H1 (cell line): ENCODE results near the gene BAG1. TPM values are rescaled to one million over a fixed set of nuclear protein-coding genes. Genes with fewer than 3 reads are reported as not detected.

Experiments
- BCL11A ChIP-seq, 2 experiments: IDR thresholded peaks; one replicate each; pipeline ENCODE4 v1.6.1; 2011; ENCODE audit warnings: low read depth in 2 of 2, low read length in 2 of 2, mild to moderate bottlenecking in 2 of 2
- CEBPB ChIP-seq: IDR thresholded peaks from 2 replicates; pipeline ENCODE4 v1.6.1; 2012; ENCODE audit warnings: low read depth, low read length
- CHD1 ChIP-seq: IDR thresholded peaks from 2 replicates; pipeline ENCODE4 v1.6.1; 2012; ENCODE audit warnings: low read depth, low read length, improper control_type of control experiment
- CHD2 ChIP-seq: IDR thresholded peaks from 2 replicates; pipeline ENCODE4 v1.6.1; 2012; ENCODE audit warnings: low read length, improper control_type of control experiment
- CREB1 ChIP-seq: IDR thresholded peaks from 2 replicates; pipeline ENCODE4 v1.6.1; 2012; ENCODE audit warnings: inconsistent platforms
- CTBP2 ChIP-seq: IDR thresholded peaks from 2 replicates; pipeline ENCODE4 v1.7.0; 2011; ENCODE audit warnings: borderline replicate concordance, mild to moderate bottlenecking, moderate library complexity, mixed read lengths, low read length; ENCODE audit not compliant: insufficient read depth, insufficient read length
- CTCF ChIP-seq, 3 experiments: IDR thresholded peaks; 1 replicate in 2 of 3; 2 replicates in 1 of 3; pipeline versions ENCODE4 v1.5.1 to v1.6.1; 2011; ENCODE audit warnings: low read length in 3 of 3, mild to moderate bottlenecking in 3 of 3, inconsistent platforms in 2 of 3, low read depth in 1 of 3, moderate library complexity in 1 of 3; ENCODE audit not compliant: insufficient read depth in 1 of 3; ENCODE audit errors: control extremely low read depth in 1 of 3
- EGR1 ChIP-seq: IDR thresholded peaks from 2 replicates; pipeline ENCODE4 v1.6.1; 2011; ENCODE audit warnings: low read depth, low read length, borderline replicate concordance
- HDAC2 ChIP-seq, 2 experiments: fragments of 300-600 bp in 1 of 2; sonication (generic) in 1 of 2; IDR thresholded peaks; 2 replicates each; pipeline ENCODE4 v1.6.1; 2011 to 2012; ENCODE audit warnings: low read depth in 2 of 2, low read length in 2 of 2, mild to moderate bottlenecking in 2 of 2, moderate library complexity in 2 of 2, borderline replicate concordance in 1 of 2, inconsistent platforms in 1 of 2
- KDM1A ChIP-seq: fragments of 200-600, 300-600 bp; sonication (generic); IDR thresholded peaks from 2 replicates; pipeline ENCODE4 v1.7.1; 2016; ENCODE audit warnings: mild to moderate bottlenecking, low read length, borderline replicate concordance
- MAFK ChIP-seq: IDR thresholded peaks from 2 replicates; pipeline ENCODE4 v1.6.1; 2012; ENCODE audit warnings: low read depth, mild to moderate bottlenecking, improper control_type of control experiment, low read length
- PHF8 ChIP-seq: fragments of 200-600 bp; sonication (generic); conservative IDR thresholded peaks from 2 replicates; pipeline ENCODE4 v1.7.1; 2012; ENCODE audit warnings: low read depth, mild to moderate bottlenecking, inconsistent platforms, low read length, moderate library complexity
- POLR2AphosphoS5 ChIP-seq: IDR thresholded peaks from 2 replicates; pipeline ENCODE4 v1.6.1; 2011; ENCODE audit warnings: low read depth, low read length
- POU5F1 ChIP-seq: IDR thresholded peaks from 2 replicates; pipeline ENCODE4 v1.6.1; 2011; ENCODE audit warnings: low read depth, mild to moderate bottlenecking, low read length, moderate library complexity
- RNF2 ChIP-seq: fragments of 200-900, 300-1000 bp; sonication (generic); IDR thresholded peaks from 2 replicates; pipeline ENCODE4 v1.7.1; 2016; ENCODE audit warnings: borderline replicate concordance, low read depth, mild to moderate bottlenecking, antibody characterized with exemption, low read length; ENCODE audit not compliant: poor library complexity, severe bottlenecking; ENCODE audit errors: missing control alignments
- SAP30 ChIP-seq: fragments of 300-600 bp; sonication (generic); IDR thresholded peaks from 2 replicates; pipeline ENCODE4 v1.7.1; 2012; ENCODE audit warnings: low read length, moderate library complexity, mild to moderate bottlenecking, inconsistent platforms; ENCODE audit not compliant: insufficient read depth, insufficient replicate concordance
- SIN3A ChIP-seq, 2 experiments: IDR thresholded peaks in 1 of 2; conservative IDR thresholded peaks in 1 of 2; 2 replicates each; pipeline ENCODE4 v1.6.1; 2011 to 2012; ENCODE audit warnings: low read length in 2 of 2, improper control_type of control experiment in 1 of 2, low read depth in 1 of 2, mild to moderate bottlenecking in 1 of 2
- SIX5 ChIP-seq: IDR thresholded peaks from 2 replicates; pipeline ENCODE4 v1.6.1; 2011; ENCODE audit warnings: mild to moderate bottlenecking, low read depth, low read length
- SP1 ChIP-seq: IDR thresholded peaks from 2 replicates; pipeline ENCODE4 v1.6.1; 2011; ENCODE audit warnings: low read depth, low read length
- YY1 ChIP-seq: IDR thresholded peaks from 2 replicates; pipeline ENCODE4 v1.6.1; 2011; ENCODE audit warnings: low read depth, mild to moderate bottlenecking, low read length
- polyA plus RNA-seq, 7 experiments: library from polyadenylated mRNA; depleted of rRNA in 3 of 7; stranded (reverse) in 5 of 7; unstranded in 2 of 7; fragments of >200 nt in 5 of 7; fragments of 200-250 nt in 2 of 7; gene quantifications; 1 replicate in 5 of 7; 2 replicates in 1 of 7; 4 replicates in 1 of 7; pipeline versions ENCODE4 v1.2.1 to v1.2.3, GENCODE V29; 2011 to 2013; ENCODE audit warnings: missing spikeins in 2 of 7, mixed read lengths in 2 of 7
- total RNA-seq: library from RNA; stranded (reverse); fragmentation: NEBNext Ultra II Directional; extraction: Animal tissue kit (Norgen Biotek cat#: 25700); gene quantifications from 2 replicates; pipeline ENCODE4 v1.2.1, GENCODE V29; 2021
- TF ChIP-seq, protein P1 (sequence below): IDR thresholded peaks from 2 replicates; pipeline ENCODE4 v1.6.1; 2012; ENCODE audit warnings: inconsistent platforms

The BAG1 gene
- total and polyA plus RNA-seq, 2 of the 8 experiments (the other 6 are each of a cell fraction or from before 2014, with no cell fraction given), result 14.7 to 59.8 TPM

GRCh38 chr9:33264473-33265177 is at the start of gene BAG1, which contains the start of gene CHMP5 (continued):
- TF ChIP-seq BCL11A (IDR thresholded peaks at IDR 0.05; ENCODE audit: low read depth in 2 of 2, low read length in 2 of 2), result no peak
- TF ChIP-seq CHD2, result no peak
- peak; percentile 60; the same call in 1 of the 2 replicates for TF ChIP-seq EGR1
- TF ChIP-seq HDAC2 (IDR thresholded peaks at IDR 0.05; ENCODE audit: borderline replicate concordance in 1 of 2, low read depth in 2 of 2, low read length in 2 of 2), result 0 out of 4 replicates have a peak, but pooled peaks of 1 of the 2 experiments have one; percentile 27
- no peak for TF ChIP-seq RNF2
- TF ChIP-seq CREB1, result peak; percentile 46; the same call in 1 of the 2 replicates
- TF ChIP-seq PHF8, result peak; percentile 74
- peak in 1 of 2 experiments; percentile 72; a peak in 2 of 4 replicates for TF ChIP-seq SIN3A (conservative IDR thresholded peaks at IDR 0.05 in 1 of 2, IDR thresholded peaks at IDR 0.05 in 1 of 2; ENCODE audit: low read depth in 1 of 2, low read length in 2 of 2)
- peak; percentile 38 for TF ChIP-seq POLR2AphosphoS5
- no peak for TF ChIP-seq CEBPB
- TF ChIP-seq SAP30, result no peak
- TF ChIP-seq, protein P1, sequence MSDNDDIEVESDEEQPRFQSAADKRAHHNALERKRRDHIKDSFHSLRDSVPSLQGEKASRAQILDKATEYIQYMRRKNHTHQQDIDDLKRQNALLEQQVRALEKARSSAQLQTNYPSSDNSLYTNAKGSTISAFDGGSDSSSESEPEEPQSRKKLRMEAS, result peak; percentile 26; the same call in 1 of the 2 replicates
- no peak for TF ChIP-seq SIX5
- peak; percentile 94 for TF ChIP-seq SP1
- TF ChIP-seq CHD1, result no peak
- TF ChIP-seq MAFK, result no peak
- TF ChIP-seq POU5F1, result no peak
- TF ChIP-seq YY1, result 0 out of 2 replicates have a peak, but pooled peaks have one; percentile 4
- TF ChIP-seq CTCF (IDR thresholded peaks at IDR 0.05; ENCODE audit: control extremely low read depth in 1 of 3, insufficient read depth in 1 of 3, low read depth in 1 of 3, low read length in 3 of 3), result peak; percentile 8 to 33 (median 23); a peak in 2 of 4 replicates
- TF ChIP-seq CTBP2, result no peak
- TF ChIP-seq KDM1A, result no peak
